CD14-positive monocyte (primary cell): Measurements from ENCODE around the gene ASCC2. TPM values are rescaled to one million over a fixed set of nuclear protein-coding genes. Genes with fewer than 3 reads are reported as not detected.
"Not testable (repeated sequence)": the region's sequence is repeated elsewhere in the genome, so short reads cannot be mapped to it uniquely, and the experiment has no call there.

Source experiments
- DNase-seq, 3 donors: peaks; one replicate each; pipeline ENCODE4 v3.0.0-alpha.2; 2011 to 2022
- H2AFZ ChIP-seq: 2 replicates; pipeline ENCODE4 v1.6.0; 2012; ENCODE audit warnings: mild to moderate bottlenecking, low read depth, low read length, inconsistent platforms; ENCODE audit not compliant: insufficient read depth, poor library complexity, severe bottlenecking
- H3K27ac ChIP-seq, 2 donors: 1 replicate in 1 of 2; 2 replicates in 1 of 2; pipeline ENCODE4 v1.5.1; 2012 to 2013; ENCODE audit warnings: low read length in 2 of 2, control low read depth in 1 of 2, inconsistent platforms in 1 of 2, low read depth in 1 of 2, mild to moderate bottlenecking in 1 of 2
- H3K27me3 ChIP-seq, 2 donors: one replicate each; pipeline versions ENCODE4 v1.6.0 to v1.6.1; 2011 to 2013; ENCODE audit warnings: low read length in 2 of 2; ENCODE audit not compliant: control insufficient read depth in 2 of 2, insufficient read depth in 2 of 2
- H3K36me3 ChIP-seq, 2 donors: replicated peaks in 1 of 2; 1 replicate in 1 of 2; 2 replicates in 1 of 2; pipeline versions ENCODE4 v1.5.1 to v1.6.1; 2012 to 2013; ENCODE audit warnings: low read length in 2 of 2, control low read depth in 1 of 2, inconsistent platforms in 1 of 2, mild to moderate bottlenecking in 1 of 2; ENCODE audit not compliant: insufficient read depth in 2 of 2, control insufficient read depth in 1 of 2
- H3K4me1 ChIP-seq, 2 donors: 1 replicate in 1 of 2; 2 replicates in 1 of 2; pipeline versions ENCODE4 v1.5.1 to v1.6.1; 2012 to 2013; ENCODE audit warnings: low read length in 2 of 2, control low read depth in 1 of 2, inconsistent platforms in 1 of 2, mild to moderate bottlenecking in 1 of 2, moderate library complexity in 1 of 2; ENCODE audit not compliant: insufficient read depth in 2 of 2, control insufficient read depth in 1 of 2
- H3K4me2 ChIP-seq: replicated peaks from 2 replicates; pipeline ENCODE3; 2012; ENCODE audit warnings: low read length, moderate library complexity, mild to moderate bottlenecking; ENCODE audit not compliant: poor library complexity, severe bottlenecking; ENCODE audit errors: extremely low read depth
- H3K4me3 ChIP-seq, 3 experiments: fragments of 200-600 bp in 1 of 3; sonication (generic) in 1 of 3; replicated peaks in 1 of 3; 1 replicate in 2 of 3; 2 replicates in 1 of 3; pipeline ENCODE4 v1.5.1; 2011 to 2013; ENCODE audit warnings: low read length in 3 of 3, mild to moderate bottlenecking in 3 of 3, control low read depth in 2 of 3, low read depth in 2 of 3, inconsistent platforms in 1 of 3, moderate library complexity in 1 of 3
- H3K79me2 ChIP-seq: 2 replicates; pipeline ENCODE4 v1.6.0; 2012; ENCODE audit warnings: mild to moderate bottlenecking, control low read depth, inconsistent platforms, low read length, moderate library complexity; ENCODE audit not compliant: insufficient read depth
- H3K9ac ChIP-seq: 2 replicates; pipeline ENCODE4 v1.6.0; 2017; ENCODE audit warnings: low read length, mild to moderate bottlenecking; ENCODE audit not compliant: insufficient read depth, poor library complexity, severe bottlenecking
- H3K9me3 ChIP-seq, 2 donors: replicated peaks in 1 of 2; 1 replicate in 1 of 2; 2 replicates in 1 of 2; pipeline versions ENCODE4 v1.5.1 to v1.6.1; 2012 to 2013; ENCODE audit warnings: low read length in 2 of 2, control low read depth in 1 of 2; ENCODE audit not compliant: control insufficient read depth in 1 of 2, insufficient read depth in 1 of 2
- H4K20me1 ChIP-seq: 2 replicates; pipeline ENCODE4 v1.6.0; 2012; ENCODE audit warnings: mild to moderate bottlenecking, low read length, control low read depth, moderate library complexity; ENCODE audit not compliant: insufficient read depth
- H3K27ac Mint-ChIP-seq, 7 donors: one replicate each; pipeline ENCODE4 v1.8.0; 2020; ENCODE audit warnings: mild to moderate bottlenecking in 7 of 7, mixed read lengths in 7 of 7, moderate library complexity in 6 of 7, inconsistent platforms in 2 of 7
- H3K27me3 Mint-ChIP-seq, 3 donors: one replicate each; pipeline ENCODE4 v1.8.0; 2021 to 2022; ENCODE audit warnings: low read depth in 3 of 3, mild to moderate bottlenecking in 3 of 3, mixed read lengths in 3 of 3, moderate library complexity in 3 of 3, inconsistent platforms in 1 of 3
- H3K36me3 Mint-ChIP-seq, 2 donors: one replicate each; pipeline ENCODE4 v1.8.0; 2020; ENCODE audit warnings: mixed read lengths in 2 of 2, inconsistent platforms in 1 of 2, mild to moderate bottlenecking in 1 of 2
- H3K4me1 Mint-ChIP-seq: one replicate; pipeline ENCODE4 v1.8.0; 2020; ENCODE audit warnings: mild to moderate bottlenecking, mixed read lengths
- H3K4me3 Mint-ChIP-seq, 2 donors: one replicate each; pipeline ENCODE4 v1.8.0; 2020; ENCODE audit warnings: mild to moderate bottlenecking in 2 of 2, mixed read lengths in 2 of 2, moderate library complexity in 1 of 2
- H3K9me3 Mint-ChIP-seq, 7 donors: one replicate each; pipeline ENCODE4 v1.8.0; 2020 to 2022; ENCODE audit warnings: mixed read lengths in 7 of 7, mild to moderate bottlenecking in 6 of 7, moderate library complexity in 6 of 7, inconsistent platforms in 2 of 7
- WGBS: methylation state at CpG from one replicate; pipeline ENCODE4 v1.1.5; 2013; ENCODE audit warnings: missing lambda C conversion rate; ENCODE audit not compliant: insufficient coverage; 5-methylcytosine and 5-hydroxymethylcytosine counted together
- intact Hi-C, 2 donors: fragments of 100-400 bp; cut with micrococcal nuclease; formaldehyde crosslinking; loops; one replicate each; pipeline versions ENCODE4 v1.15.0 to v1.15.1; 2023
- polyA plus RNA-seq, 3 donors: library from polyadenylated mRNA; depleted of rRNA in 1 of 3; unstranded in 2 of 3; stranded (reverse) in 1 of 3; fragments of 300-500 nt in 2 of 3; fragments of >200 nt in 1 of 3; fragmentation: Illumina TruSeq in 2 of 3; gene quantifications; 1 replicate in 2 of 3; 2 replicates in 1 of 3; pipeline ENCODE4 v1.2.3, GENCODE V29; 2012 to 2021
- TF ChIP-seq, protein P1 (sequence below): fragments of 200-600 bp; IDR thresholded peaks from one replicate; pipeline ENCODE4 v1.8.0; 2022; ENCODE audit warnings: antibody characterized with exemption, mild to moderate bottlenecking

Gene ASCC2
- polyA plus RNA-seq, 3 donors, result 23.8 to 77.2 (median 39.6) TPM

DNA sequence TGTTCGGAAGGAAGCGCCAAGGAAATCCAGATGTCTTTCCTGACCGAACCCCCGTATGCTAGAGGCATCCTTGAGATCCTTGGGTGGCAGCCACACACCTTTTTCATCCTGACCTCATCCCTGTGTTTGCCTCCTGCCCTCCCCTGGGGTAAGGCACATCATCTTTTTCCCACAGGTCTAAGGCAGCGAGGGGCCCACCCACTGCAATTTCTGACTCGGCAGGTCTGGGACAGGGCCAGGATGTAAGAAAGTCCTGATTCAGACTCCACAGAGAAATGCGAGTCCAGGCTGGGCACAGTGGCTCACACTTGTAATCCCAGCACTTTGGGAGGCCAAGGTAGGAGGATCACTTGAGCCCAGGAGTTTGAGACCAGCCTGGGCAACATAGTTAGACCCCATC is 81.7 kb downstream of the ASCC2 start:
- no peak overlapping the region for H3K4me3 Mint-ChIP-seq
- H3K27me3 ChIP-seq, result no peaks in the 10 kb centered on the region
- TF ChIP-seq, protein P1, sequence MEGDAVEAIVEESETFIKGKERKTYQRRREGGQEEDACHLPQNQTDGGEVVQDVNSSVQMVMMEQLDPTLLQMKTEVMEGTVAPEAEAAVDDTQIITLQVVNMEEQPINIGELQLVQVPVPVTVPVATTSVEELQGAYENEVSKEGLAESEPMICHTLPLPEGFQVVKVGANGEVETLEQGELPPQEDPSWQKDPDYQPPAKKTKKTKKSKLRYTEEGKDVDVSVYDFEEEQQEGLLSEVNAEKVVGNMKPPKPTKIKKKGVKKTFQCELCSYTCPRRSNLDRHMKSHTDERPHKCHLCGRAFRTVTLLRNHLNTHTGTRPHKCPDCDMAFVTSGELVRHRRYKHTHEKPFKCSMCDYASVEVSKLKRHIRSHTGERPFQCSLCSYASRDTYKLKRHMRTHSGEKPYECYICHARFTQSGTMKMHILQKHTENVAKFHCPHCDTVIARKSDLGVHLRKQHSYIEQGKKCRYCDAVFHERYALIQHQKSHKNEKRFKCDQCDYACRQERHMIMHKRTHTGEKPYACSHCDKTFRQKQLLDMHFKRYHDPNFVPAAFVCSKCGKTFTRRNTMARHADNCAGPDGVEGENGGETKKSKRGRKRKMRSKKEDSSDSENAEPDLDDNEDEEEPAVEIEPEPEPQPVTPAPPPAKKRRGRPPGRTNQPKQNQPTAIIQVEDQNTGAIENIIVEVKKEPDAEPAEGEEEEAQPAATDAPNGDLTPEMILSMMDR, result no peak
- H3K4me1 ChIP-seq, result peaks cover 7 to 9% of the 10 kb centered on the region in 2 donors
- H3K9me3 ChIP-seq, result no peaks in the 10 kb centered on the region
- no peak overlapping the region for H2AFZ ChIP-seq
- peaks cover 2% of the 10 kb centered on the region for H4K20me1 ChIP-seq
- H3K9ac ChIP-seq, result no peak overlapping the region
- no peaks in the 10 kb centered on the region for H3K9me3 Mint-ChIP-seq
- peaks cover 0 to 4% (median 2%) of the 10 kb centered on the region in 3 donors for H3K27me3 Mint-ChIP-seq
- no peak for DNase-seq
- peaks cover 8% of the 10 kb centered on the region for H3K4me1 Mint-ChIP-seq
- intact Hi-C loops, result no loop called here
- H3K27ac Mint-ChIP-seq, result peak overlapping the region in 1 of 7 donors; percentile 58
- H3K79me2 ChIP-seq, result peaks cover 16% of the 10 kb centered on the region
- 90% methylated on average over 6 of the region's 7 CpGs for WGBS
- H3K4me2 ChIP-seq, result no peak overlapping the region
- peaks cover 16 to 23% of the 10 kb centered on the region in 2 donors for H3K36me3 Mint-ChIP-seq
- H3K27ac ChIP-seq, result no peak overlapping the region
- H3K4me3 ChIP-seq, result no peak overlapping the region
- H3K36me3 ChIP-seq, result peaks cover 3 to 30% of the 10 kb centered on the region in 2 donors

DNA sequence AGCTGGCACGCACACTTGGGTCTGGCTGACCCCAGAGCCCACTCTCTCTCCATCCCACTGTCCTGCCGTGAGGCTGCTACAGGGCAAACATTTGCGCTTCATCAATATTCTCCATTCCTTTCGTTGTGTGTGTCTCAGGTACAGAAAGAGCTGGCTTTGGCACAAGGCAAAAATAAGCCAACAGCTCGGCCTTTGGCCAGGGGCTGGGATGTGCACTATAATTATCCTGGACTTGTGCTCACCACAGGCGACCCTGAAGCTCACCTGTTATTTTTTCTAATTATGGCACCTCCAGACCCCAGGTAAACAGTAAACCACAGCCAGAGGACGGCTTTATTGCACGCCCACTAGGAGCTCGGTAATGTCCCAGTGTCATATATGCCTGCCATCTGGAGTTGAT is 82.2 kb downstream of the ASCC2 start:
- Mint-ChIP-seq H3K27me3 (peaks cover 0 to 4% (median 2%) of the 10 kb centered on the region in 3 donors), H3K4me1 (peaks cover 12% of the 10 kb centered on the region), H3K9me3 (no peaks in the 10 kb centered on the region), H3K36me3 (peaks cover 16 to 23% of the 10 kb centered on the region in 2 donors), H3K4me3 (no peak overlapping the region), H3K27ac (peak overlapping the region in 1 of 7 donors; percentile 73)
- H3K27me3 ChIP-seq, result no peaks in the 10 kb centered on the region
- peaks cover 2% of the 10 kb centered on the region for H4K20me1 ChIP-seq
- intact Hi-C loops, result no loop called here
- no peaks in the 10 kb centered on the region for H3K9me3 ChIP-seq
- H3K27ac ChIP-seq, result no peak overlapping the region
- H2AFZ ChIP-seq, result no peak overlapping the region
- TF ChIP-seq, protein P1, result no peak
- H3K79me2 ChIP-seq, result peaks cover 16% of the 10 kb centered on the region
- H3K4me2 ChIP-seq, result no peak overlapping the region
- peaks cover 12 to 14% of the 10 kb centered on the region in 2 donors for H3K4me1 ChIP-seq
- WGBS, result 95% methylated on average over 9 of the region's 9 CpGs
- peaks cover 3 to 30% of the 10 kb centered on the region in 2 donors for H3K36me3 ChIP-seq
- no peak for DNase-seq
- no peak overlapping the region for H3K9ac ChIP-seq
- H3K4me3 ChIP-seq, result no peak overlapping the region

DNA sequence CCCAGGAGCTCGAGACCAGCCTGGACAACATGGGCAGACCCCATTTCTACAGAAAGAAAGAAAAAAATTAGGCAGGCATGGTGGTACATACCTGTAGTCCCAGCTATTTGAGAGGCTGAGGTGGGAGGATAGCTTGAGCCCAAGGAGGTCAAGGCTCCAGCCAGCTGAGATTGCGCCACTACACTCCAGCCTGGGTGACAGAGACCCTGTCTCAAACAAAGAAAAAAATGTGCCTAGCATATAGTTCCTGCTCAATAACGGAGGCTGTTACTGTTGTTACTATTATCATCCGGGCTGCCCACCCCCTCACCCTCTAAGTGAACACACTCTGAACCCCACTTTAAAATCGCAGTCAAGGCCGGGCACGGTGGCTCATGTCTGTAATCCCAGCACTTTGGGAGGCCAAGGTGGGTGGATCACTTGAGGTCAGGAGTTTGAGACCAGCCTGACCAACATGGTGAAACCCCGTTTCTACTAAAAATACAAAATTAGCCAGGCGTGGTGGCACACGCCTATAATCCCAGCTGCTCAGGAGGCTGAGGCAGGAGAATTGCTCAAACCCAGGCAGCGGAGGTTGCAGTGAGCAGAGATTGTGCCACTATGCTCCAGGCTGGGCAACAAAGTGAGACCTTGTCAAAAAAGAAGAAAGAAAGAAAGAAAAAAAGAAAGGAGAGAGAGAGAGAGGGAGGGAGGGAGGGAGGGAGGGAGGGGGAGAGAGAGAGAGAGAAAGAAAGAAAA is 83.2 kb downstream of the ASCC2 start:
- H3K27ac ChIP-seq, H2AFZ ChIP-seq, H3K9ac ChIP-seq, H3K4me3 ChIP-seq, H3K9me3 ChIP-seq, H4K20me1 ChIP-seq, DNase-seq, intact Hi-C loops, H3K4me3 Mint-ChIP-seq, H3K4me2 ChIP-seq, H3K9me3 Mint-ChIP-seq, H3K27me3 ChIP-seq, H3K27me3 Mint-ChIP-seq: not testable (repeated sequence)
- peaks cover 3 to 30% of the 10 kb centered on the region in 2 donors for H3K36me3 ChIP-seq
- Mint-ChIP-seq H3K27ac (peak overlapping the region in 1 of 7 donors; percentile 24), H3K36me3 (peaks cover 22 to 31% of the 10 kb centered on the region in 2 donors), H3K4me1 (peaks cover 21% of the 10 kb centered on the region)
- peaks cover 19 to 21% of the 10 kb centered on the region in 2 donors for H3K4me1 ChIP-seq
- H3K79me2 ChIP-seq, result peaks cover 16% of the 10 kb centered on the region
- WGBS, result 96% methylated on average over 8 of the region's 11 CpGs
